Right atrium auricular region (tissue), 2 donors: ENCODE data around the gene SELPLG. TPM values are rescaled to one million over a fixed set of nuclear protein-coding genes. Genes with fewer than 3 reads are reported as not detected.

ENCODE experiments used
- DNase-seq: peaks from one replicate; pipeline ENCODE4 v3.0.0-alpha.2; 2019; ENCODE audit warnings: low spot score
- H3K27ac ChIP-seq, 2 donors: fragments of 200-600 bp; sonication (generic); 1 replicate in 1 of 2; 2 replicates in 1 of 2; pipeline ENCODE4 v1.5.1; 2016 to 2019
- H3K27me3 ChIP-seq, 2 donors: fragments of 200-600 bp; sonication (generic); one replicate each; pipeline versions ENCODE4 v1.5.1 to v1.6.0; 2017 to 2019
- H3K36me3 ChIP-seq: fragments of 200-600 bp; sonication (generic); one replicate; pipeline ENCODE4 v1.5.1; 2016
- H3K4me1 ChIP-seq, 2 donors: fragments of 200-600 bp; sonication (generic); one replicate each; pipeline versions ENCODE4 v1.5.1 to v1.6.0; 2017 to 2019
- H3K4me3 ChIP-seq, 2 donors: fragments of 200-600 bp; sonication (generic); 1 replicate in 1 of 2; 2 replicates in 1 of 2; pipeline ENCODE4 v1.5.1; 2017 to 2019; ENCODE audit warnings: mild to moderate bottlenecking in 1 of 2, moderate library complexity in 1 of 2
- H3K9me3 ChIP-seq, 2 donors: fragments of 200-600 bp; sonication (generic); one replicate each; pipeline ENCODE4 v1.5.1; 2019
- CTCF ChIP-seq, 2 donors: fragments of 200-600 bp; sonication (generic); IDR thresholded peaks; one replicate each; pipeline ENCODE4 v1.5.1; 2019; ENCODE audit warnings: antibody characterized with exemption in 2 of 2
- total RNA-seq, 2 donors: library from RNA; depleted of rRNA; stranded (reverse); fragments of >200 nt; gene quantifications; one replicate each; pipeline ENCODE4 v1.1.0, GENCODE V29; 2016

Gene SELPLG
- total RNA-seq, 2 donors from 2014 or later: 3.7 to 7.7 TPM

DNA sequence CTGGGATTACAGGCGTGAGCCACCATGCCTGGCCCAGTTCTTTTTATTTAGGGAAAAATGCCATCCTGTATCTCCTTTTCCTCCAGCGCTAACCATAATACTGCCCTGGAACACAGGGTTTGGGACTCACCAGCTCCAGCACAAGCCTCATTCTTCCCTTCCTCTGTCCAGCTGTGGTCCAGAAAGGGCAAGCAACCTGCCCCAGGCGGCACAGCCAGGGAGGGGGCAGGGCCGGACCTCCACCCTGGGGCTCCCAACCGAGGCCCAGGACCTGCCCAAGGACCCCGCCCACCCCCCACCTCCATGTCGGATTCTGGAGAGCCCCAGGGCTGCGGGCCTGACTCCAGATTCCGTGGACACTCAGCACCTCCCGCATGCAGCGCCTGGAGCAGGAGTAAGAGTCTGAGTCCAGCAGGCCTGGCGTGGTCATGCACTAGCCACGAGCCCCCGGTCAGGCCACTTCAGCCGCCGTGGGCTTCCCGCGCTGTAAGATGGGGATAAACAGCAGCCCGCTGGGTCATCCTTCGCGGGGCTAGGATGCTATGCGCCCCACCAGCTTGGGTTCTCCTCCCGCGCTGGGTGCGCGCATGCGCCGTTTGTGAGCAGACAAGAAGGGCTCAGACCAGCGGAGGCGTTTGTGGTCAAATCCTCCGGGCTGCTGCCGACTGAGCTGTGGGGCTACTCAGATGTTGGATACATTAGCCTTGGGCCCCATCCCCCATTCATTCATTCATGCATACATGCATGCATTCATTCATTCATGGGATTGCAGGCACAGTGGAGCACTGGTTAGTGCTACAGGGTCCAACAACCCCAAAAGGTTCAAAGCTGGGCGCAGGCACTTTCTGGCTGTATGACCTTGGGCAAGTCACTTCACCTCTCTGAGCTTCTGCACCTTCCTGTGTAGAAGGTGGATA is 52.1 kb downstream of the SELPLG start:
- TF ChIP-seq CTCF (IDR thresholded peaks at IDR 0.05): no peak
- peak overlapping the region in 1 of 2 donors; percentile 11 for H3K27ac ChIP-seq
- peaks cover 0 to 12% of the 10 kb centered on the region in 2 donors for H3K4me1 ChIP-seq
- H3K4me3 ChIP-seq: no peak overlapping the region
- H3K27me3 ChIP-seq: no peaks in the 10 kb centered on the region
- no peaks in the 10 kb centered on the region for H3K9me3 ChIP-seq
- DNase-seq: no peak
- H3K36me3 ChIP-seq: no peaks in the 10 kb centered on the region

DNA sequence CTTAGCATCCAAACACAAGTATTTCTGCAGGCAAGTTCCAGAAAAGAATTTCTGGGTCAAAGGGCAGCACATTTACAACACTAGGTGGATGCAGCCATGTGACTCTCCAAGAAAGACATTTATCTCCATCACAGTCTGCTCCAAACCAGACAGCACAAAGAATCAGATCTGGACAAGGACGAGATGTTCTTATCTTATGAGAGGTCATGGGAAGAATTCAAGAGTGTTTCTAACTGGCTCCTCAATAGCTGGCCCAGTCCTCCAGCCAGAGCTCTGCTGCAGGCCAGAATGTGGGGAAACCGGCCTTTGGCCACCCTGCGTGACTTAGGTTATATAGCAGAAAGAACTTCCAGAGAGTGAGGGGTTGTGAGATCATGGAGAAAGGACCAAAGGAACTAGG is 53.2 kb downstream of the SELPLG start:
- Histone ChIP-seq H3K9me3 (no peaks in the 10 kb centered on the region), H3K4me3 (no peak overlapping the region), H3K27me3 (no peaks in the 10 kb centered on the region), H3K4me1 (peaks cover 0 to 20% of the 10 kb centered on the region in 2 donors), H3K36me3 (no peaks in the 10 kb centered on the region), H3K27ac (peak overlapping the region in 1 of 2 donors; percentile 11)
- no peak for DNase-seq
- no peak for TF ChIP-seq CTCF (IDR thresholded peaks at IDR 0.05)

GRCh38 chr12:108578813-108579212 is 54.9 kb downstream of the SELPLG start:
- Histone ChIP-seq H3K4me1 (peaks cover 0 to 20% of the 10 kb centered on the region in 2 donors), H3K27ac (no peak overlapping the region), H3K27me3 (no peaks in the 10 kb centered on the region), H3K9me3 (no peaks in the 10 kb centered on the region), H3K36me3 (no peaks in the 10 kb centered on the region), H3K4me3 (no peak overlapping the region)
- DNase-seq: no peak
- no peak for TF ChIP-seq CTCF (IDR thresholded peaks at IDR 0.05)

GRCh38 chr12:108578264-108578663 is 55.4 kb downstream of the SELPLG start:
- no peak for DNase-seq
- no peak overlapping the region for H3K4me3 ChIP-seq
- no peaks in the 10 kb centered on the region for H3K27me3 ChIP-seq
- H3K9me3 ChIP-seq: no peaks in the 10 kb centered on the region
- H3K4me1 ChIP-seq: peaks cover 0 to 20% of the 10 kb centered on the region in 2 donors
- no peaks in the 10 kb centered on the region for H3K36me3 ChIP-seq
- H3K27ac ChIP-seq: no peak overlapping the region
- no peak for TF ChIP-seq CTCF (IDR thresholded peaks at IDR 0.05)

DNA sequence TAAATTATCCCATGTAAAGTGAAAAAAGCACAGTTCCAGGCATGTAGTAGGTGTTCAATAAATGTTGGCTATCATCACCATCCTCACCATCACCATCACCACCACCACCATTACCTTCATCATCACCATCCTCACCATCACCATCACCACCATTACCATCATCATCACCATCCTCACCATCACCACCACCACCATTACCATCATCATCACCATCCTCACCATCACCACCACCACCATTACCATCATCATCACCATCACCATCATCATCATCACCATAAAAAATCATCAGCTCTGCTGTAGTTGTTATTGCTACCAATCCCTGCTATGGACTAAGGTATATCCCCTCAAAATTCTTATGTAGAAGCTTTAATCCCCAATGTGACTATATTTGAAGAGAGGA is 56.2 kb downstream of the SELPLG start:
- no peak overlapping the region for H3K27ac ChIP-seq
- H3K36me3 ChIP-seq: no peaks in the 10 kb centered on the region
- no peaks in the 10 kb centered on the region for H3K9me3 ChIP-seq
- DNase-seq: no peak
- TF ChIP-seq CTCF (IDR thresholded peaks at IDR 0.05): no peak
- H3K27me3 ChIP-seq: no peaks in the 10 kb centered on the region
- H3K4me3 ChIP-seq: no peak overlapping the region
- peaks cover 0 to 20% of the 10 kb centered on the region in 2 donors for H3K4me1 ChIP-seq
